ENCODE measurements around the gene GET4. TPM values are rescaled to one million over a fixed set of nuclear protein-coding genes. Genes with fewer than 3 reads are reported as not detected.
"Not testable (repeated sequence)": the region's sequence is repeated elsewhere in the genome, so short reads cannot be mapped to it uniquely, and the experiment has no call there.

Gene GET4
- polyA plus RNA-seq, 3 donors: 20.1 to 36.8 (median 25.5) TPM

- no peak for DNase-seq
- peaks cover 3 to 20% of the 10 kb centered on the region in 2 donors for H3K9me3 ChIP-seq (replicated peaks in 1 of 2; ENCODE audit: control insufficient read depth in 1 of 2, insufficient read depth in 1 of 2, low read length in 2 of 2)
- no peak overlapping the region for H3K4me2 ChIP-seq (replicated peaks; ENCODE audit: extremely low read depth, low read length, poor library complexity, severe bottlenecking)
- no peaks in the 10 kb centered on the region for H3K4me1 ChIP-seq (ENCODE audit: control insufficient read depth in 1 of 2, insufficient read depth in 2 of 2, low read length in 2 of 2)
- peaks cover 0 to 2% (median 0%) of the 10 kb centered on the region in 3 donors for H3K27me3 Mint-ChIP-seq (ENCODE audit: low read depth in 3 of 3)
- no peak overlapping the region for H3K27ac Mint-ChIP-seq
- peaks cover 2 to 23% (median 14%) of the 10 kb centered on the region in 7 donors for H3K9me3 Mint-ChIP-seq
- no peaks in the 10 kb centered on the region for H3K4me1 Mint-ChIP-seq
- H4K20me1 ChIP-seq (ENCODE audit: insufficient read depth, low read length): no peaks in the 10 kb centered on the region
- 98% methylated on average over 10 of the region's 11 CpGs for WGBS (ENCODE audit: insufficient coverage)
- intact Hi-C loops (cut with micrococcal nuclease): no loop called here
- peaks cover 60 to 76% of the 10 kb centered on the region in 2 donors for H3K36me3 ChIP-seq (replicated peaks in 1 of 2; ENCODE audit: control insufficient read depth in 1 of 2, insufficient read depth in 2 of 2, low read length in 2 of 2)
- H3K27me3 ChIP-seq (ENCODE audit: control insufficient read depth in 2 of 2, insufficient read depth in 2 of 2, low read length in 2 of 2): no peaks in the 10 kb centered on the region
- TF ChIP-seq CTCF (IDR thresholded peaks at IDR 0.05): no peak
- H3K4me3 ChIP-seq (replicated peaks in 1 of 3; ENCODE audit: low read depth in 2 of 3, low read length in 3 of 3): no peak overlapping the region
- H3K4me3 Mint-ChIP-seq: no peak overlapping the region
- no peak overlapping the region for H3K9ac ChIP-seq (ENCODE audit: insufficient read depth, low read length, poor library complexity, severe bottlenecking)
- H2AFZ ChIP-seq (ENCODE audit: insufficient read depth, low read depth, low read length, poor library complexity, severe bottlenecking): no peak overlapping the region
- peaks cover 73 to 86% of the 10 kb centered on the region in 2 donors for H3K36me3 Mint-ChIP-seq
- H3K27ac ChIP-seq (ENCODE audit: low read depth in 1 of 2, low read length in 2 of 2): no peak overlapping the region
- no peaks in the 10 kb centered on the region for H3K79me2 ChIP-seq (ENCODE audit: insufficient read depth, low read length)
Measured at GRCh38 chr7:845731-846130, 30.6 kb upstream of the GET4 start.

- Mint-ChIP-seq H3K36me3 (peaks cover 78 to 86% of the 10 kb centered on the region in 2 donors), H3K9me3 (peaks cover 2 to 23% (median 14%) of the 10 kb centered on the region in 7 donors)
- 91% methylated on average over 18 of the region's 37 CpGs for WGBS (ENCODE audit: insufficient coverage)
- DNase-seq; intact Hi-C loops (cut with micrococcal nuclease); H2AFZ ChIP-seq (ENCODE audit: insufficient read depth, low read depth, low read length, poor library complexity, severe bottlenecking); H3K27me3 ChIP-seq (ENCODE audit: control insufficient read depth in 2 of 2, insufficient read depth in 2 of 2, low read length in 2 of 2); H3K4me2 ChIP-seq (replicated peaks; ENCODE audit: extremely low read depth, low read length, poor library complexity, severe bottlenecking); H3K27ac ChIP-seq (ENCODE audit: low read depth in 1 of 2, low read length in 2 of 2); H3K79me2 ChIP-seq (ENCODE audit: insufficient read depth, low read length); H3K4me3 Mint-ChIP-seq; H3K4me3 ChIP-seq (replicated peaks in 1 of 3; ENCODE audit: low read depth in 2 of 3, low read length in 3 of 3); H4K20me1 ChIP-seq (ENCODE audit: insufficient read depth, low read length); H3K9ac ChIP-seq (ENCODE audit: insufficient read depth, low read length, poor library complexity, severe bottlenecking); H3K27me3 Mint-ChIP-seq (ENCODE audit: low read depth in 3 of 3); H3K27ac Mint-ChIP-seq; H3K4me1 Mint-ChIP-seq; H3K4me1 ChIP-seq (ENCODE audit: control insufficient read depth in 1 of 2, insufficient read depth in 2 of 2, low read length in 2 of 2): not testable (repeated sequence)
- peaks cover 59 to 84% of the 10 kb centered on the region in 2 donors for H3K36me3 ChIP-seq (replicated peaks in 1 of 2; ENCODE audit: control insufficient read depth in 1 of 2, insufficient read depth in 2 of 2, low read length in 2 of 2)
- peaks cover 3 to 20% of the 10 kb centered on the region in 2 donors for H3K9me3 ChIP-seq (replicated peaks in 1 of 2; ENCODE audit: control insufficient read depth in 1 of 2, insufficient read depth in 1 of 2, low read length in 2 of 2)
Measured at GRCh38 chr7:846958-847650, 29.2 kb upstream of the GET4 start.

- 98% methylated on average over 21 of the region's 28 CpGs for WGBS (ENCODE audit: insufficient coverage)
- H3K9ac ChIP-seq (ENCODE audit: insufficient read depth, low read length, poor library complexity, severe bottlenecking); H4K20me1 ChIP-seq (ENCODE audit: insufficient read depth, low read length); H3K4me3 ChIP-seq (replicated peaks in 1 of 3; ENCODE audit: low read depth in 2 of 3, low read length in 3 of 3); intact Hi-C loops (cut with micrococcal nuclease); H3K4me3 Mint-ChIP-seq; H3K4me1 ChIP-seq (ENCODE audit: control insufficient read depth in 1 of 2, insufficient read depth in 2 of 2, low read length in 2 of 2); H3K4me2 ChIP-seq (replicated peaks; ENCODE audit: extremely low read depth, low read length, poor library complexity, severe bottlenecking); H3K27me3 ChIP-seq (ENCODE audit: control insufficient read depth in 2 of 2, insufficient read depth in 2 of 2, low read length in 2 of 2); H3K4me1 Mint-ChIP-seq; H3K27ac Mint-ChIP-seq; DNase-seq; H2AFZ ChIP-seq (ENCODE audit: insufficient read depth, low read depth, low read length, poor library complexity, severe bottlenecking); H3K27ac ChIP-seq (ENCODE audit: low read depth in 1 of 2, low read length in 2 of 2); H3K27me3 Mint-ChIP-seq (ENCODE audit: low read depth in 3 of 3); H3K79me2 ChIP-seq (ENCODE audit: insufficient read depth, low read length): not testable (repeated sequence)
- H3K36me3 ChIP-seq (replicated peaks in 1 of 2; ENCODE audit: control insufficient read depth in 1 of 2, insufficient read depth in 2 of 2, low read length in 2 of 2): peaks cover 59 to 84% of the 10 kb centered on the region in 2 donors
- peaks cover 2 to 23% (median 14%) of the 10 kb centered on the region in 7 donors for H3K9me3 Mint-ChIP-seq
- peaks cover 3 to 20% of the 10 kb centered on the region in 2 donors for H3K9me3 ChIP-seq (replicated peaks in 1 of 2; ENCODE audit: control insufficient read depth in 1 of 2, insufficient read depth in 1 of 2, low read length in 2 of 2)
- H3K36me3 Mint-ChIP-seq: peaks cover 78 to 86% of the 10 kb centered on the region in 2 donors
Measured at GRCh38 chr7:847728-848127, 28.6 kb upstream of the GET4 start.
